Medulla oblongata (tissue), 1 donor: Measurements from ENCODE around the gene PLXNC1.

Experiments
- DNase-seq: peaks from one replicate; pipeline ENCODE4 v3.0.0-alpha.2; 2015; ENCODE audit errors: extremely low spot score

Gene PLXNC1

GRCh38 chr12:94340573-94340972 lies 192.2 kb downstream of the PLXNC1 start:
- no peak for DNase-seq

- no peak for DNase-seq
These were observed 204.8 kb downstream of the PLXNC1 start for GRCh38 chr12:94353130-94353529.
